ENCODE data around the gene RAD54L.
A peak's percentile ranks its signal among the peaks of the same experiment; 100 is the strongest.
"Not testable (repeated sequence)": the region's sequence is repeated elsewhere in the genome, so short reads cannot be mapped to it uniquely, and the experiment has no call there.

Gene RAD54L

GRCh38 chr1:46242918-46243317, 4.6 kb upstream of the RAD54L start:
- no peak for DNase-seq

GRCh38 chr1:46243831-46244230, 3.7 kb upstream of the RAD54L start:
- not testable (repeated sequence) for DNase-seq

GRCh38 chr1:46244656-46245371, 2.7 kb upstream of the RAD54L start:
- no peak for DNase-seq

GRCh38 chr1:46246136-46246535, 1.4 kb upstream of the RAD54L start:
- DNase-seq = not testable (repeated sequence)

GRCh38 chr1:46246548-46247435, 771 bp upstream of the RAD54L start:
- DNase-seq = peak; percentile 78

GRCh38 chr1:46248122-46248920, 758 bp downstream of the RAD54L start:
- DNase-seq = peak; percentile 66

- no peak for DNase-seq
These were observed 7.1 kb downstream of the RAD54L start for GRCh38 chr1:46254668-46255067.

- no peak for DNase-seq
These were observed 9.0 kb downstream of the RAD54L start for GRCh38 chr1:46256523-46256922.

GRCh38 chr1:46262508-46262907, 14.9 kb downstream of the RAD54L start:
- no peak for DNase-seq

GRCh38 chr1:46263146-46263545, 15.6 kb downstream of the RAD54L start:
- no peak for DNase-seq

- no peak for DNase-seq
These were observed 21.0 kb downstream of the RAD54L start for GRCh38 chr1:46268578-46268977.

GRCh38 chr1:46274225-46275029, 26.9 kb downstream of the RAD54L start:
- DNase-seq = no peak

GRCh38 chr1:46275030-46275337, 27.4 kb downstream of the RAD54L start:
- no peak for DNase-seq

- no peak for DNase-seq
These were observed 30.3 kb downstream of the RAD54L start for GRCh38 chr1:46277658-46278373.

- DNase-seq = no peak
These were observed 31.2 kb downstream of the RAD54L start for GRCh38 chr1:46278807-46279206.

- no peak for DNase-seq
These were observed 32.5 kb downstream of the RAD54L start for GRCh38 chr1:46280092-46280491.

- DNase-seq = no peak
These were observed 33.5 kb downstream of the RAD54L start for GRCh38 chr1:46281021-46281420.

- DNase-seq = no peak
These were observed 36.5 kb downstream of the RAD54L start for GRCh38 chr1:46284058-46284457.

GRCh38 chr1:46284597-46285564, 37.3 kb downstream of the RAD54L start:
- DNase-seq = no peak

- DNase-seq = peak; percentile 84
These were observed 38.3 kb downstream of the RAD54L start for GRCh38 chr1:46285730-46286477.
